ENCODE measurements around the gene TSNAXIP1. TPM values are rescaled to one million over a fixed set of nuclear protein-coding genes. Genes with fewer than 3 reads are reported as not detected.

TSNAXIP1 gene
- total and polyA plus RNA-seq, 5 donors from 2014 or later, result 0.39 TPM; not detected in 4

- Mint-ChIP-seq H3K9me3 (no peaks in the 10 kb centered on the region), H3K36me3 (peaks cover 4% of the 10 kb centered on the region), H3K27ac (peak overlapping the region in 1 of 3 donors; percentile 25), H3K4me3 (peak overlapping the region in 1 of 4 donors; percentile 85), H3K27me3 (no peaks in the 10 kb centered on the region), H3K4me1 (peaks cover 12 to 25% (median 17%) of the 10 kb centered on the region in 4 donors)
- Histone ChIP-seq H3K4me3 (ENCODE audit: low read depth, low read length) (no peak overlapping the region), H3K27ac (ENCODE audit: insufficient read depth, low read length, poor library complexity, severe bottlenecking) (no peak overlapping the region), H3K27me3 (ENCODE audit: control insufficient read depth, insufficient read depth, low read length) (no peaks in the 10 kb centered on the region), H3K9me3 (ENCODE audit: control insufficient read depth in 2 of 2, low read length in 2 of 2) (no peaks in the 10 kb centered on the region), H3K4me1 (ENCODE audit: control insufficient read depth, insufficient read depth, low read length, poor library complexity, severe bottlenecking) (peaks cover 5% of the 10 kb centered on the region), H3K36me3 (ENCODE audit: control insufficient read depth, insufficient read depth, low read length) (no peaks in the 10 kb centered on the region)
- no peak for DNase-seq
- no peak for ATAC-seq (ENCODE audit: low read depth in 2 of 2)
Observed at GRCh38 chr16:67786491-67786890, 20.2 kb upstream of the TSNAXIP1 start.

DNA sequence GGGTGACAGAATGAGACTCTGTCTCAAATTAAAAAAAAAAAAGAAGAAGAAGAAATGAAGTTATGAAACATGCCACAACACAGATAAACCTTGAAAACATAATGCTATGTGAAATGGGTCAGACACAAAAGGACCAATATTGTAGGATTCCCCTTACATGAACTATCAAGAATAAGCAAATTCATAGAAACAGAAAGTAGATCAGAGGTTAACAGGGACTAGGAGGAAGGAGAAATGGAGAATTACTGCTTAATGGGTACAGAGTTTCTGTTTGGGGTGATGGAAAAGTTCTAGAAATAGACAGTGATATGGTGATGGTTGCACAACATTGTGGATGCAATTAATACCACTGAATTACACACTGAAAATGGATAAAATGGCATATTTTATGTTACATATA, 16.6 kb upstream of the TSNAXIP1 start:
- Mint-ChIP-seq H3K27me3 (no peaks in the 10 kb centered on the region), H3K4me3 (no peak overlapping the region), H3K36me3 (peaks cover 4% of the 10 kb centered on the region), H3K27ac (peak overlapping the region in 2 of 3 donors; percentile 48 to 75), H3K9me3 (no peaks in the 10 kb centered on the region), H3K4me1 (peaks cover 7 to 18% (median 13%) of the 10 kb centered on the region in 4 donors)
- DNase-seq (no peak), ATAC-seq (ENCODE audit: low read depth in 2 of 2) (no peak)
- Histone ChIP-seq H3K4me3 (ENCODE audit: low read depth, low read length) (no peak overlapping the region), H3K9me3 (ENCODE audit: control insufficient read depth in 2 of 2, low read length in 2 of 2) (no peaks in the 10 kb centered on the region), H3K4me1 (ENCODE audit: control insufficient read depth, insufficient read depth, low read length, poor library complexity, severe bottlenecking) (no peaks in the 10 kb centered on the region), H3K27me3 (ENCODE audit: control insufficient read depth, insufficient read depth, low read length) (no peaks in the 10 kb centered on the region), H3K27ac (ENCODE audit: insufficient read depth, low read length, poor library complexity, severe bottlenecking) (no peak overlapping the region), H3K36me3 (ENCODE audit: control insufficient read depth, insufficient read depth, low read length) (no peaks in the 10 kb centered on the region)

GRCh38 chr16:67796099-67796718, 10.5 kb upstream of the TSNAXIP1 start:
- ATAC-seq (ENCODE audit: low read depth in 2 of 2) (no peak), DNase-seq (no peak)
- Histone ChIP-seq H3K9me3 (ENCODE audit: control insufficient read depth in 2 of 2, low read length in 2 of 2) (no peaks in the 10 kb centered on the region), H3K27me3 (ENCODE audit: control insufficient read depth, insufficient read depth, low read length) (no peaks in the 10 kb centered on the region), H3K4me1 (ENCODE audit: control insufficient read depth, insufficient read depth, low read length, poor library complexity, severe bottlenecking) (peaks cover 9% of the 10 kb centered on the region), H3K4me3 (ENCODE audit: low read depth, low read length) (no peak overlapping the region), H3K36me3 (ENCODE audit: control insufficient read depth, insufficient read depth, low read length) (peaks cover 12% of the 10 kb centered on the region), H3K27ac (ENCODE audit: insufficient read depth, low read length, poor library complexity, severe bottlenecking) (no peak overlapping the region)
- Mint-ChIP-seq H3K9me3 (no peaks in the 10 kb centered on the region), H3K36me3 (peaks cover 35% of the 10 kb centered on the region), H3K4me1 (peaks cover 7 to 42% (median 31%) of the 10 kb centered on the region in 4 donors), H3K27me3 (no peaks in the 10 kb centered on the region), H3K27ac (peak overlapping the region in 1 of 3 donors; percentile 36), H3K4me3 (no peak overlapping the region)

- ATAC-seq (ENCODE audit: low read depth in 2 of 2) (no peak), DNase-seq (no peak)
- Histone ChIP-seq H3K4me3 (ENCODE audit: low read depth, low read length) (no peak overlapping the region), H3K4me1 (ENCODE audit: control insufficient read depth, insufficient read depth, low read length, poor library complexity, severe bottlenecking) (peaks cover 45% of the 10 kb centered on the region), H3K36me3 (ENCODE audit: control insufficient read depth, insufficient read depth, low read length) (peaks cover 19% of the 10 kb centered on the region), H3K9me3 (ENCODE audit: control insufficient read depth in 2 of 2, low read length in 2 of 2) (no peaks in the 10 kb centered on the region), H3K27me3 (ENCODE audit: control insufficient read depth, insufficient read depth, low read length) (no peaks in the 10 kb centered on the region), H3K27ac (ENCODE audit: insufficient read depth, low read length, poor library complexity, severe bottlenecking) (peak overlapping the region; percentile 28)
- Mint-ChIP-seq H3K4me1 (peaks cover 13 to 75% (median 62%) of the 10 kb centered on the region in 4 donors), H3K27me3 (no peaks in the 10 kb centered on the region), H3K27ac (peak overlapping the region in 2 of 3 donors; percentile 69 to 81), H3K36me3 (peaks cover 42% of the 10 kb centered on the region), H3K4me3 (peak overlapping the region in 2 of 4 donors; percentile 32 to 89), H3K9me3 (no peaks in the 10 kb centered on the region)
Observed at GRCh38 chr16:67800338-67800926, 6.3 kb upstream of the TSNAXIP1 start.

DNA sequence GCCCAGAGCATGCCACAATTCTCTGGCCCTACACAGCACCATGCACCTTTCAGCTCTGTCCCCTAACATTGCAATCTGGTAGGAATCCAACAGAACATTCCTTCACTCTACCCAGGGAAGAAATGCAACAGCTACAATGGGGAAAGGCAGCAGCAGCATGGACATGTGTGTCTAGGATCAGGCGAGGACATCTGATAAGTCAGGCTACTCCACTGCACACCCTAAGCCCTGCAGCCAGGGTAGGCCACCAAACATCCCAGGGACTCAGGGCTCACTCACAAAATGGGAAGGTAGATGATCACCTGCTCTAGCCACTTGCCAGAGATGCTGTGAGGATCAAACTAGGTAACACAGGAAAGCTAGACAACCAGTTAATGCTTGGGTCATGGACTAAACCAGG, 5.4 kb upstream of the TSNAXIP1 start:
- peak overlapping the region in 3 of 4 donors; percentile 56 to 89 (median 75) for H3K4me3 Mint-ChIP-seq
- Histone ChIP-seq H3K36me3 (ENCODE audit: control insufficient read depth, insufficient read depth, low read length) (peaks cover 16% of the 10 kb centered on the region), H3K4me3 (ENCODE audit: low read depth, low read length) (peak overlapping the region; percentile 51), H3K27ac (ENCODE audit: insufficient read depth, low read length, poor library complexity, severe bottlenecking) (peak overlapping the region; percentile 28), H3K27me3 (ENCODE audit: control insufficient read depth, insufficient read depth, low read length) (no peaks in the 10 kb centered on the region), H3K4me1 (ENCODE audit: control insufficient read depth, insufficient read depth, low read length, poor library complexity, severe bottlenecking) (peaks cover 53% of the 10 kb centered on the region), H3K9me3 (ENCODE audit: control insufficient read depth in 2 of 2, low read length in 2 of 2) (no peaks in the 10 kb centered on the region)
- H3K36me3 Mint-ChIP-seq, result peaks cover 42% of the 10 kb centered on the region
- H3K27ac Mint-ChIP-seq, result peak overlapping the region in 2 of 3 donors; percentile 71 to 81
- no peak for ATAC-seq (ENCODE audit: low read depth in 2 of 2)
- DNase-seq, result no peak
- peaks cover 13 to 79% (median 61%) of the 10 kb centered on the region in 4 donors for H3K4me1 Mint-ChIP-seq
- no peaks in the 10 kb centered on the region for H3K27me3 Mint-ChIP-seq
- H3K9me3 Mint-ChIP-seq, result no peaks in the 10 kb centered on the region

DNA sequence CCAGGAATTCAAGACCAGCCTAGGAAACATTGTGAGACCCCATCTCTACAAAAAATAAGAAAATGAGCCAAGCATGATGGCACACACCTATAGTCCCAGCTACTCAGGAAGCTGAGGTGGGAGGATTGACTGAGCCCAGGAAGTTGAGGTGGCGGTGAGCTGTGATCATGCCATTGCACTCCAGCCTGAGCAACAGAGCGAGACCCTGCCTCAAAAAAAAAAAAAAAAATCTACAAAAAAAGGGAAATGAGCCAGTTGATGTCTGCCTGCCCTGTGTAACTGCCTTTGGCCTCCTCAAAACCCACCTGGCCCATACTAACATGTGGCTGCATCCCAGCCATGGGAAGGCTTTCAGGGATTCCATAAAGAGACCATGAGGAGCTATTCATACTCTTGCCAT, 4.8 kb upstream of the TSNAXIP1 start:
- Histone ChIP-seq H3K4me3 (ENCODE audit: low read depth, low read length) (peak overlapping the region; percentile 51), H3K27me3 (ENCODE audit: control insufficient read depth, insufficient read depth, low read length) (no peaks in the 10 kb centered on the region), H3K27ac (ENCODE audit: insufficient read depth, low read length, poor library complexity, severe bottlenecking) (no peak overlapping the region), H3K4me1 (ENCODE audit: control insufficient read depth, insufficient read depth, low read length, poor library complexity, severe bottlenecking) (peaks cover 54% of the 10 kb centered on the region), H3K9me3 (ENCODE audit: control insufficient read depth in 2 of 2, low read length in 2 of 2) (no peaks in the 10 kb centered on the region), H3K36me3 (ENCODE audit: control insufficient read depth, insufficient read depth, low read length) (peaks cover 10% of the 10 kb centered on the region)
- Mint-ChIP-seq H3K4me3 (peak overlapping the region; percentile 56 to 89 (median 77)), H3K27ac (peak overlapping the region in 2 of 3 donors; percentile 71 to 81), H3K4me1 (peaks cover 13 to 77% (median 55%) of the 10 kb centered on the region in 4 donors), H3K27me3 (no peaks in the 10 kb centered on the region), H3K36me3 (peaks cover 37% of the 10 kb centered on the region), H3K9me3 (no peaks in the 10 kb centered on the region)
- DNase-seq, result peak in 2 of 3 donors; percentile 35 to 71
- no peak for ATAC-seq (ENCODE audit: low read depth in 2 of 2)

DNA sequence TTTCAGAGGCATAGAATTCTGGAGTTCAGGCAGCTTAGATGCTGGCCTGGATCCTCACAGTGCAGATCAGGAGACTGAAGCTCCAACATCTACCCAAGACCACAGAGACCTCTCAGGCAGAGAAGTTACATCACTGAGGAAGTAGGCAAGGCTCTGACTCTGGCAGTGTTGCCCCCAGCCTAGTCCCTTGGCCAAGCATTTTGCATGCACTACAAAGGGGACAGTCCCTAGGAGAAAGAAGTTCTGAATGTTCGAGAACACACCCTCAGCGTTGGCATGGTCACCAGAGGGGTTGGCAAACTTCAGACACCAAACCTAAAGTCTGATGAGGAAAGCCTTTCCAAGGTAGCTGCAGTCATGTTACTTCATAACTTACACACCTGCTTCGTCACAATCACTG, 2.8 kb upstream of the TSNAXIP1 start:
- no peaks in the 10 kb centered on the region for H3K9me3 Mint-ChIP-seq
- peaks cover 59% of the 10 kb centered on the region for H3K4me1 ChIP-seq (ENCODE audit: control insufficient read depth, insufficient read depth, low read length, poor library complexity, severe bottlenecking)
- ATAC-seq (ENCODE audit: low read depth in 2 of 2), result no peak
- H3K4me1 Mint-ChIP-seq, result peaks cover 13 to 69% (median 44%) of the 10 kb centered on the region in 4 donors
- H3K27ac ChIP-seq (ENCODE audit: insufficient read depth, low read length, poor library complexity, severe bottlenecking), result peak overlapping the region; percentile 5
- no peaks in the 10 kb centered on the region for H3K9me3 ChIP-seq (ENCODE audit: control insufficient read depth in 2 of 2, low read length in 2 of 2)
- no peaks in the 10 kb centered on the region for H3K27me3 Mint-ChIP-seq
- no peak overlapping the region for H3K4me3 ChIP-seq (ENCODE audit: low read depth, low read length)
- DNase-seq, result no peak
- H3K36me3 ChIP-seq (ENCODE audit: control insufficient read depth, insufficient read depth, low read length), result peaks cover 10% of the 10 kb centered on the region
- peak overlapping the region in 2 of 4 donors; percentile 16 to 99 for H3K4me3 Mint-ChIP-seq
- H3K36me3 Mint-ChIP-seq, result peaks cover 24% of the 10 kb centered on the region
- H3K27me3 ChIP-seq (ENCODE audit: control insufficient read depth, insufficient read depth, low read length), result no peaks in the 10 kb centered on the region
- peak overlapping the region in 2 of 3 donors; percentile 23 to 62 for H3K27ac Mint-ChIP-seq
